HEK293 (cell line): Measurements from ENCODE around the gene MAPK12.
A peak's percentile ranks its signal among the peaks of the same experiment; 100 is the strongest.

Source experiments
- CTCF ChIA-PET: fragments of 350-600 bp; formaldehyde crosslinking; extraction: SDS; loops from one replicate; lab custom pipeline; 2021; ENCODE audit warnings: antibody characterized with exemption; lab: Yijun Ruan, JAX
- POLR2A ChIA-PET: fragments of 300-600 bp; formaldehyde crosslinking; extraction: SDS; loops from one replicate; lab custom pipeline; 2020; ENCODE audit warnings: antibody characterized with exemption, inconsistent platforms; lab: Yijun Ruan, JAX
- H3K27ac ChIP-seq: fragments of 200-500 bp; sonication (Bioruptor generic); 2 replicates; pipeline ENCODE4 v1.5.1; 2014; ENCODE audit warnings: low read depth, low read length, control low read depth, inconsistent platforms; ENCODE audit errors: extremely low read depth
- H3K36me3 ChIP-seq, 2 experiments: fragments of 200-500 bp in 1 of 2; sonication (Bioruptor generic) in 1 of 2; 1 replicate in 1 of 2; 2 replicates in 1 of 2; pipeline ENCODE4 v1.5.1; 2014 to 2017; ENCODE audit warnings: inconsistent platforms in 2 of 2, low read length in 2 of 2; ENCODE audit not compliant: control insufficient read depth in 2 of 2, insufficient read depth in 1 of 2
- H3K4me1 ChIP-seq: fragments of 200-500 bp; sonication (Bioruptor generic); 2 replicates; pipeline ENCODE4 v1.5.1; 2014; ENCODE audit warnings: mild to moderate bottlenecking, low read length, inconsistent platforms; ENCODE audit not compliant: control insufficient read depth, insufficient read depth
- H3K4me3 ChIP-seq: 2 replicates; pipeline ENCODE4 v1.5.1; 2011; ENCODE audit warnings: low read depth, mild to moderate bottlenecking, control low read depth, low read length, moderate library complexity
- H3K9me3 ChIP-seq: fragments of 200-500 bp; sonication (Bioruptor generic); 2 replicates; pipeline ENCODE4 v1.5.1; 2014; ENCODE audit warnings: low read depth, low read length, inconsistent platforms; ENCODE audit not compliant: control insufficient read depth, insufficient read depth
- EGR2 ChIP-seq: fragments of 450-650 bp; formaldehyde crosslinking; IDR thresholded peaks from 2 replicates; pipeline ENCODE4 v1.5.1; 2016; ENCODE audit warnings: low read depth, missing biosample characterization, missing genetic modification characterization
- GLI2 ChIP-seq: fragments of 450-650 bp; formaldehyde crosslinking; IDR thresholded peaks from 2 replicates; pipeline ENCODE4; 2017; ENCODE audit warnings: missing biosample characterization, missing genetic modification characterization, low read depth, borderline replicate concordance
- GLIS1 ChIP-seq: fragments of 450-650 bp; formaldehyde crosslinking; IDR thresholded peaks from 2 replicates; pipeline ENCODE4 v1.5.1; 2016; ENCODE audit warnings: missing biosample characterization, missing genetic modification characterization
- GLIS2 ChIP-seq: fragments of 450-650 bp; formaldehyde crosslinking; IDR thresholded peaks from 2 replicates; pipeline ENCODE4 v1.5.1; 2016; ENCODE audit warnings: missing biosample characterization, missing genetic modification characterization
- KLF1 ChIP-seq: fragments of 450-650 bp; formaldehyde crosslinking; IDR thresholded peaks from 2 replicates; pipeline ENCODE4 v1.5.1; 2016; ENCODE audit warnings: missing biosample characterization, missing genetic modification characterization
- TCF7L2 ChIP-seq: IDR thresholded peaks from 2 replicates; pipeline ENCODE4 v1.6.1; 2011; ENCODE audit warnings: low read depth, mild to moderate bottlenecking, inconsistent platforms, low read length, moderate library complexity, borderline replicate concordance
- ZFHX2 ChIP-seq: fragments of 450-650 bp; formaldehyde crosslinking; conservative IDR thresholded peaks from 2 replicates; pipeline ENCODE4 v1.5.1; 2016; ENCODE audit warnings: missing biosample characterization, missing genetic modification characterization
- ZFP3 ChIP-seq: fragments of 450-650 bp; formaldehyde crosslinking; IDR thresholded peaks from 2 replicates; pipeline ENCODE4 v1.5.1; 2016; ENCODE audit warnings: low read depth, missing biosample characterization, missing genetic modification characterization
- ZNF121 ChIP-seq: fragments of 450-650 bp; formaldehyde crosslinking; IDR thresholded peaks from 2 replicates; pipeline ENCODE4 v1.5.1; 2016; ENCODE audit warnings: missing biosample characterization, missing genetic modification characterization
- ZNF132 ChIP-seq: fragments of 450-650 bp; formaldehyde crosslinking; IDR thresholded peaks from 2 replicates; pipeline ENCODE4 v1.5.1; 2017; ENCODE audit warnings: missing biosample characterization, missing genetic modification characterization, borderline replicate concordance
- ZNF146 ChIP-seq: fragments of 450-650 bp; formaldehyde crosslinking; IDR thresholded peaks from 2 replicates; pipeline ENCODE4 v1.5.1; 2016; ENCODE audit warnings: missing biosample characterization, missing genetic modification characterization
- ZNF202 ChIP-seq: fragments of 450-650 bp; formaldehyde crosslinking; IDR thresholded peaks from 2 replicates; pipeline ENCODE4 v1.5.1; 2016; ENCODE audit warnings: missing biosample characterization, missing genetic modification characterization, borderline replicate concordance
- ZNF302 ChIP-seq: fragments of 450-650 bp; formaldehyde crosslinking; IDR thresholded peaks from 2 replicates; pipeline ENCODE4 v1.5.1; 2016; ENCODE audit warnings: missing biosample characterization, missing genetic modification characterization, low read depth
- ZNF341 ChIP-seq: fragments of 450-650 bp; formaldehyde crosslinking; IDR thresholded peaks from 2 replicates; pipeline ENCODE4; 2016; ENCODE audit warnings: low read depth, missing biosample characterization, missing genetic modification characterization
- ZNF350 ChIP-seq: fragments of 450-650 bp; formaldehyde crosslinking; IDR thresholded peaks from 2 replicates; pipeline ENCODE4 v1.5.0; 2017; ENCODE audit warnings: missing biosample characterization, mild to moderate bottlenecking, missing genetic modification characterization
- ZNF510 ChIP-seq: fragments of 450-650 bp; formaldehyde crosslinking; IDR thresholded peaks from 2 replicates; pipeline ENCODE4 v1.5.1; 2018; ENCODE audit warnings: mild to moderate bottlenecking, missing genetic modification characterization, missing biosample characterization; ENCODE audit not compliant: insufficient replicate concordance
- ZNF610 ChIP-seq: fragments of 450-650 bp; formaldehyde crosslinking; IDR thresholded peaks from 2 replicates; pipeline ENCODE4 v1.5.1; 2016; ENCODE audit warnings: missing biosample characterization, missing genetic modification characterization, borderline replicate concordance
- ZNF629 ChIP-seq: fragments of 450-650 bp; formaldehyde crosslinking; IDR thresholded peaks from 2 replicates; pipeline ENCODE4 v1.5.1; 2017; ENCODE audit warnings: missing biosample characterization, missing genetic modification characterization
- ZNF768 ChIP-seq: fragments of 450-650 bp; formaldehyde crosslinking; IDR thresholded peaks from 2 replicates; pipeline ENCODE4 v1.5.1; 2018; ENCODE audit warnings: missing biosample characterization, mild to moderate bottlenecking, missing genetic modification characterization
- TF ChIP-seq, protein P1 (sequence below): fragments of 450-650 bp; formaldehyde crosslinking; IDR thresholded peaks from 2 replicates; pipeline ENCODE4 v1.5.1; 2016; ENCODE audit warnings: missing biosample characterization, missing genetic modification characterization
- TF ChIP-seq, protein P2 (sequence below): fragments of 450-650 bp; formaldehyde crosslinking; IDR thresholded peaks from 2 replicates; pipeline ENCODE4 v1.5.1; 2016; ENCODE audit warnings: missing biosample characterization, missing genetic modification characterization
- TF ChIP-seq, protein P3 (sequence below): fragments of 450-650 bp; formaldehyde crosslinking; IDR thresholded peaks from 2 replicates; pipeline ENCODE4 v1.5.1; 2016; ENCODE audit warnings: missing biosample characterization, missing genetic modification characterization
- TF ChIP-seq, protein P4 (sequence below): fragments of 450-650 bp; IDR thresholded peaks from 2 replicates; pipeline ENCODE4 v1.5.1; 2018; ENCODE audit warnings: missing biosample characterization, mild to moderate bottlenecking, missing genetic modification characterization

The MAPK12 gene

DNA sequence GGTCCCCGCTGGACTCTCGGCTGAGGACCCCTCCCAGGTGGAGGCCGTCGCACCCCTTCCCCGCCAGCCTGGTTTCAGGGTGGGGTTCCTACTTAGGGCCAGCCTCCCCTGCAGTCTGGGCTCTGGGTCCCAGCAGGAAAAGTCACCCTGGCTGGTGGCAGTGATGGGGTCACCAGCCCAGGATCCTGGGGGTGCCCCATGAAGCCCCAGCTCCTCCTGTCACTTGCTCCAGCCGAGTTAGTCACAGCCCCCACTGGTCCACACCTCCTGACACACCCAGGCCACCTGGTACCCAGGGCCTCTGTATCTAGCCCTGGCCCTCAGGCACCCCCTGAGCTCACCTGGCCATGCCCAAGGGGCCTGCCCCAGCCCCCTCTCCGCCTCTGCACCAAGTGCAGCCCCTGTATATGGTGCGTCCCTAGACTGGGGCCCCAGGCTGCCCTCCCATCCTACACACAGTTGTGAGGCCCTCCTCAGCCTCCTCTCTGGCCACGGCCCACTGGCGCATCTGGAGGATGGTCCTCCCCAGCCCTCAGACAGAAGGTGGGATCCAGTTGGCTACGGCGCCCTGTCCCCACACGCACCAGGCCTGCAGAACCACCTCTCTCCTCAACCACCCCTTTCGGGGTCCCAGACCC is 39.3 kb upstream of the MAPK12 start:
- TF ChIP-seq GLIS1 (tag by site-specific recombination) (peak; percentile 10; the same call in 1 of the 2 replicates), ZNF132 (tag by site-specific recombination) (no peak), ZNF202 (no peak), ZFHX2 (tag by site-specific recombination) (peak; percentile 60), ZNF341 (tag by site-specific recombination) (no peak), ZNF768 (tag by site-specific recombination) (no peak), ZNF302 (tag by site-specific recombination) (no peak), ZNF146 (no peak), ZNF121 (no peak), ZNF629 (tag by site-specific recombination) (no peak), ZFP3 (no peak), ZNF350 (tag by site-specific recombination) (no peak), GLIS2 (peak; percentile 67), TCF7L2 (no peak), ZNF610 (tag by site-specific recombination) (no peak), ZNF510 (tag by site-specific recombination) (no peak), EGR2 (tag by site-specific recombination) (peak; percentile 32; the same call in 1 of the 2 replicates), KLF1 (peak; percentile 56), GLI2 (tag by site-specific recombination) (no peak)
- TF ChIP-seq, protein P1, sequence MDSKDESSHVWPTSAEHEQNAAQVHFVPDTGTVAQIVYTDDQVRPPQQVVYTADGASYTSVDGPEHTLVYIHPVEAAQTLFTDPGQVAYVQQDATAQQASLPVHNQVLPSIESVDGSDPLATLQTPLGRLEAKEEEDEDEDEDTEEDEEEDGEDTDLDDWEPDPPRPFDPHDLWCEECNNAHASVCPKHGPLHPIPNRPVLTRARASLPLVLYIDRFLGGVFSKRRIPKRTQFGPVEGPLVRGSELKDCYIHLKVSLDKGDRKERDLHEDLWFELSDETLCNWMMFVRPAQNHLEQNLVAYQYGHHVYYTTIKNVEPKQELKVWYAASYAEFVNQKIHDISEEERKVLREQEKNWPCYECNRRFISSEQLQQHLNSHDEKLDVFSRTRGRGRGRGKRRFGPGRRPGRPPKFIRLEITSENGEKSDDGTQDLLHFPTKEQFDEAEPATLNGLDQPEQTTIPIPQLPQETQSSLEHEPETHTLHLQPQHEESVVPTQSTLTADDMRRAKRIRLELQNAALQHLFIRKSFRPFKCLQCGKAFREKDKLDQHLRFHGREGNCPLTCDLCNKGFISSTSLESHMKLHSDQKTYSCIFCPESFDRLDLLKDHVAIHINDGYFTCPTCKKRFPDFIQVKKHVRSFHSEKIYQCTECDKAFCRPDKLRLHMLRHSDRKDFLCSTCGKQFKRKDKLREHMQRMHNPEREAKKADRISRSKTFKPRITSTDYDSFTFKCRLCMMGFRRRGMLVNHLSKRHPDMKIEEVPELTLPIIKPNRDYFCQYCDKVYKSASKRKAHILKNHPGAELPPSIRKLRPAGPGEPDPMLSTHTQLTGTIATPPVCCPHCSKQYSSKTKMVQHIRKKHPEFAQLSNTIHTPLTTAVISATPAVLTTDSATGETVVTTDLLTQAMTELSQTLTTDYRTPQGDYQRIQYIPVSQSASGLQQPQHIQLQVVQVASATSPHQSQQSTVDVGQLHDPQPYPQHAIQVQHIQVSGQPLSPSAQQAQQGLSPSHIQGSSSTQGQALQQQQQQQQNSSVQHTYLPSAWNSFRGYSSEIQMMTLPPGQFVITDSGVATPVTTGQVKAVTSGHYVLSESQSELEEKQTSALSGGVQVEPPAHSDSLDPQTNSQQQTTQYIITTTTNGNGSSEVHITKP (tag by site-specific recombination), result no peak
- TF ChIP-seq, protein P2, sequence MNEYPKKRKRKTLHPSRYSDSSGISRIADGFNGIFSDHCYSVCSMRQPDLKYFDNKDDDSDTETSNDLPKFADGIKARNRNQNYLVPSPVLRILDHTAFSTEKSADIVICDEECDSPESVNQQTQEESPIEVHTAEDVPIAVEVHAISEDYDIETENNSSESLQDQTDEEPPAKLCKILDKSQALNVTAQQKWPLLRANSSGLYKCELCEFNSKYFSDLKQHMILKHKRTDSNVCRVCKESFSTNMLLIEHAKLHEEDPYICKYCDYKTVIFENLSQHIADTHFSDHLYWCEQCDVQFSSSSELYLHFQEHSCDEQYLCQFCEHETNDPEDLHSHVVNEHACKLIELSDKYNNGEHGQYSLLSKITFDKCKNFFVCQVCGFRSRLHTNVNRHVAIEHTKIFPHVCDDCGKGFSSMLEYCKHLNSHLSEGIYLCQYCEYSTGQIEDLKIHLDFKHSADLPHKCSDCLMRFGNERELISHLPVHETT (tag by site-specific recombination), result no peak
- TF ChIP-seq, protein P3, sequence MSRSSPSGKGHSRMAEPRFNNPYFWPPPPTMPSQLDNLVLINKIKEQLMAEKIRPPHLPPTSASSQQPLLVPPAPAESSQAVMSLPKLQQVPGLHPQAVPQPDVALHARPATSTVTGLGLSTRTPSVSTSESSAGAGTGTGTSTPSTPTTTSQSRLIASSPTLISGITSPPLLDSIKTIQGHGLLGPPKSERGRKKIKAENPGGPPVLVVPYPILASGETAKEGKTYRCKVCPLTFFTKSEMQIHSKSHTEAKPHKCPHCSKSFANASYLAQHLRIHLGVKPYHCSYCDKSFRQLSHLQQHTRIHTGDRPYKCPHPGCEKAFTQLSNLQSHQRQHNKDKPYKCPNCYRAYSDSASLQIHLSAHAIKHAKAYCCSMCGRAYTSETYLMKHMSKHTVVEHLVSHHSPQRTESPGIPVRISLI (tag by site-specific recombination), result no peak
- TF ChIP-seq, protein P4, sequence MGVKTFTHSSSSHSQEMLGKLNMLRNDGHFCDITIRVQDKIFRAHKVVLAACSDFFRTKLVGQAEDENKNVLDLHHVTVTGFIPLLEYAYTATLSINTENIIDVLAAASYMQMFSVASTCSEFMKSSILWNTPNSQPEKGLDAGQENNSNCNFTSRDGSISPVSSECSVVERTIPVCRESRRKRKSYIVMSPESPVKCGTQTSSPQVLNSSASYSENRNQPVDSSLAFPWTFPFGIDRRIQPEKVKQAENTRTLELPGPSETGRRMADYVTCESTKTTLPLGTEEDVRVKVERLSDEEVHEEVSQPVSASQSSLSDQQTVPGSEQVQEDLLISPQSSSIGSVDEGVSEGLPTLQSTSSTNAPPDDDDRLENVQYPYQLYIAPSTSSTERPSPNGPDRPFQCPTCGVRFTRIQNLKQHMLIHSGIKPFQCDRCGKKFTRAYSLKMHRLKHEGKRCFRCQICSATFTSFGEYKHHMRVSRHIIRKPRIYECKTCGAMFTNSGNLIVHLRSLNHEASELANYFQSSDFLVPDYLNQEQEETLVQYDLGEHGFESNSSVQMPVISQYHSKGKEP (tag by site-specific recombination), result no peak
- H3K9me3 ChIP-seq, result no peaks in the 10 kb centered on the region
- peaks cover 0 to 40% of the 10 kb centered on the region in 2 experiments; a peak in 2 of 3 replicates for H3K36me3 ChIP-seq
- H3K4me3 ChIP-seq, result no peak overlapping the region
- 0 out of 2 replicates have a peak overlapping the region, but pooled peaks have one; percentile 2 for H3K27ac ChIP-seq
- CTCF ChIA-PET, result interaction anchor here (0.6 kb wide), 1 partner anchor 50 kb away, joined by 5 read pairs; no protein-coding TSS in a partner anchor
- peaks cover 19% of the 10 kb centered on the region for H3K4me1 ChIP-seq
- POLR2A ChIA-PET, result no interaction called here
